Dedifferentiated amniotic fluid mesenchymal stem cell (primary cell): ENCODE measurements around the gene SLC2A8.

Source experiments
- DNase-seq: peaks from one replicate; pipeline ENCODE4 v3.0.0-alpha.2; 2016; ENCODE audit errors: extremely low spot score

SLC2A8 gene

DNA sequence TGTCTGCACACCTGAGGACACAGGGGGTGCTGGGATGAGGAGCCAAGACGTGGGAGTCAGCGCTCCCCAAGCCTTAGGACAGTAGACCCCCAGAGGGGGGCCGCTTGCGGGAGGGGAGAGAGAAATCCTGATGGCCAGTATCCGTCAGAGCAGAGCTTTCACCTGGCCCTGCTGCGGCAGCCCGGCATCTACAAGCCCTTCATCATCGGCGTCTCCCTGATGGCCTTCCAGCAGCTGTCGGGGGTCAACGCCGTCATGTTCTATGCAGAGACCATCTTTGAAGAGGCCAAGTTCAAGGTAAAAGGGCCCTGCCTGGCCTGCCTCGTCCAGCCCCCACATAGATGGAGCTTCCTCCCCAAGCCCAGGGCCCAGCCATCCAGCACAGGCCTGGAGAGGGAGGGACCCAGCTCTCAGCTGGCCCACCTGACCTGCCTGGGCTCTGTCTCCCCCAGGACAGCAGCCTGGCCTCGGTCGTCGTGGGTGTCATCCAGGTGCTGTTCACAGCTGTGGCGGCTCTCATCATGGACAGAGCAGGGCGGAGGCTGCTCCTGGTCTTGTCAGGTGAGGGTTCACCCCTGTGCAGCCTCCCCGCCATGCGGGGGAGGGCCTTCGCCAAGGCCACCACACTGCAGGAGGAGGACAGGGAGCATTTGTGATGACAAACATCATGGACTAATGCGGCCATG is 6.7 kb downstream of the SLC2A8 start:
- no peak for DNase-seq

DNA sequence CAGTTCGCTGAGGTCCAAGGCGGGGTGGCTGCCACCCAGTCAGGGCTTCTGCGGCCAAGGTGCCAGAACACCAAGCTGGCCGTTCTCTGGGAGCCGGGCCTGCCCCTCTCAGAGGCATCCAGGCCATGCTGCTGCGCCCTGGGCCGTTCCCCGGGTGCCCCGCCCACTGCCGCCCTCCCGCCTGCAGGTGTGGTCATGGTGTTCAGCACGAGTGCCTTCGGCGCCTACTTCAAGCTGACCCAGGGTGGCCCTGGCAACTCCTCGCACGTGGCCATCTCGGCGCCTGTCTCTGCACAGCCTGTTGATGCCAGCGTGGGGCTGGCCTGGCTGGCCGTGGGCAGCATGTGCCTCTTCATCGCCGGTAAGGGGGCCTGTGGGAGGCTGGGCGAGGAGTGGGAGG is 7.7 kb downstream of the SLC2A8 start:
- DNase-seq: no peak

DNA sequence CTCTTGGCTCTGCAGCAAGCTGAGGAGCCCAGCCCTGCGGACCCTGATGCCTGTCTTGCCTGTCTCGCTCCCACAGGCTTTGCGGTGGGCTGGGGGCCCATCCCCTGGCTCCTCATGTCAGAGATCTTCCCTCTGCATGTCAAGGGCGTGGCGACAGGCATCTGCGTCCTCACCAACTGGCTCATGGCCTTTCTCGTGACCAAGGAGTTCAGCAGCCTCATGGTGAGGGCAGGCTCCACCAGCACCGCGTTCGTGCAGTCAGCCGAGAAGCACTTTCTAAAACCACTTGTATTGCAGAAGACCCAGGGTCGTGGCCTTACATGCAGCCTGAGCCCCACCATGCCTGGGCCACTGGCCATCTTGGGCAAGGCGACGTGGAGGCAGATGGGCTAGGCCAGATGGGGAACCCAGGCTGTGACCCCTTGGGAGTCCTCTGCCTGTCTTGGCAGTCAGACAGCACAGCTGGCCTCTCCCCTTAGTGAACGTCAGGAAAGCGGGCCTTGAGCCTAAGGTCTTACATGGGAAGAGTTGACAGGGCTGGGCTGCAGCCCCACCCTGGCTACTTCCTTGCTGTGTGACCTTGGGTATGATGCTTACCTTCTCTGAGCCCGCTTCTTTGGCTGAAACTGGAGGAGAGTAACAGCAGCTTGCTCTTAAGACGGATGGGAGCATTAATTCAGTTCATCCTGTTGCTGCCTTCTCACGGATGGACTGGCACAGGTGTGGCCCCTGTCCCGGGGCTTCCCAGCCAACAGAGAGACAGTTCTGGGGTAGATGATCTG is 8.6 kb downstream of the SLC2A8 start:
- no peak for DNase-seq

DNA sequence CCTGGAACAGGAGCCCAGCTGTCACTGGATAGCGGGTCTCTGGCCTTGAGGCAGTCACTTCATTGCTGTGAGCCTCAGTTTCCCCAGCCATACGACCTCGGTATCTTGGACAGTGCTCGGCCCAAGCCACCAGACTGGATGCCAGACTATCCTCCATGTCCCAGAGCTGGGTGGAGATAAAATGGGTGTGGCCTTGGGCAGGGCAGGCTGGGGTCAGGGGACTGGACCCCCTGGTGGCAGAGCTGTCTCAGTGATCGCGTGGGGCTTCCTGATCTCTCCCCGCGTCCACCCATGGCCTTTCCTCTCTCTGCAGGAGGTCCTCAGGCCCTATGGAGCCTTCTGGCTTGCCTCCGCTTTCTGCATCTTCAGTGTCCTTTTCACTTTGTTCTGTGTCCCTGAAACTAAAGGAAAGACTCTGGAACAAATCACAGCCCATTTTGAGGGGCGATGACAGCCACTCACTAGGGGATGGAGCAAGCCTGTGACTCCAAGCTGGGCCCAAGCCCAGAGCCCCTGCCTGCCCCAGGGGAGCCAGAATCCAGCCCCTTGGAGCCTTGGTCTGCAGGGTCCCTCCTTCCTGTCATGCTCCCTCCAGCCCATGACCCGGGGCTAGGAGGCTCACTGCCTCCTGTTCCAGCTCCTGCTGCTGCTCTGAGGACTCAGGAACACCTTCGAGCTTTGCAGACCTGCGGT is 10.0 kb downstream of the SLC2A8 start:
- no peak for DNase-seq

DNA sequence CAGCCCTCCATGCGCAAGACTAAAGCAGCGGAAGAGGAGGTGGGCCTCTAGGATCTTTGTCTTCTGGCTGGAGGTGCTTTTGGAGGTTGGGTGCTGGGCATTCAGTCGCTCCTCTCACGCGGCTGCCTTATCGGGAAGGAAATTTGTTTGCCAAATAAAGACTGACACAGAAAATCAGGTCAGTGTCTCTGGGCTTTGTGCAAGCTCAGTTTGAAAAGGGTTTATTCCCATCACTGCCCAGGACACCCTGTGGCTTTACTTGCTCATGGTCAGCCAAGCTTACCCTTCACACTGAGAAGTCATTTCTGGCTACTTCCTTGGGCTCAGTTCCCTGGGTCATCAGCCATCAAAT is 10.5 kb downstream of the SLC2A8 start:
- DNase-seq: no peak

DNA sequence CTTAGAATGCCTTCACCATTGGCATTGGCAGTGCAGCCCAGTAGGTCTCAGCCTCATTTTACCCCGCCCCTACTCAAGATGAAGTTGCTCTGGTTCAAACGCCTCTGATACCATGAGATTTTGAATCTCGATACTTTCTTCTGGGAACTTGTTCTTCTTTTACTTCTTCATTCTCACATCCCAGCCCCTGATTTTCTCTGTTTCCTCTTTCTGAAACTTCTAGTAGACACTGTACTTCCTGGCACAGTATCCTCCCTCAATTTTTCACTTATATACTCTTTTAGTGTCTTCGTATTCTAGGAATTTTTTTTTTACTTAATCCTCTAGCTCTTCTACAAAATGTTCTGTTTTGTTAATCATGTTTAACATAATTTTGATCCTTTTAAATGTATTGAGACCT is 14.2 kb downstream of the SLC2A8 start:
- no peak for DNase-seq

DNA sequence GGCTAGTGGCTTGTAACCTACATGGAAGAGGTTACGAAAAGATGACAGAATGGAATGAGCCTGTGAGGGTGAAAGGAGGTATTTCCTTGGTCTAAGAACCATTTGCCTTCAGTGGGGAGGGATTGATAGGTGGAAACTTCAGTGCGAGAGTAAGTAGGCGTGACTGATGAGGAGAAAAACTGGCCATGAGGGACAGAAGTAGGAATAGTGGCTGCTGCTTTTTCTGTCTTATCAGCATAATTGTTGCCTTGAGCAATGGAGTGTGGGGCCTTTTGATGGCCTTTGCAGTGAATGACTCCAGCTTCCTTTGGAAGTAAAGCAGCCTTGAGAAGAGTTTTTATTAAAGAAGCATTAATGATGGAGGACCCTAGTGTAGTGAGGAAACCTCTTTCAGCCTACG is 18.2 kb downstream of the SLC2A8 start:
- DNase-seq: no peak

DNA sequence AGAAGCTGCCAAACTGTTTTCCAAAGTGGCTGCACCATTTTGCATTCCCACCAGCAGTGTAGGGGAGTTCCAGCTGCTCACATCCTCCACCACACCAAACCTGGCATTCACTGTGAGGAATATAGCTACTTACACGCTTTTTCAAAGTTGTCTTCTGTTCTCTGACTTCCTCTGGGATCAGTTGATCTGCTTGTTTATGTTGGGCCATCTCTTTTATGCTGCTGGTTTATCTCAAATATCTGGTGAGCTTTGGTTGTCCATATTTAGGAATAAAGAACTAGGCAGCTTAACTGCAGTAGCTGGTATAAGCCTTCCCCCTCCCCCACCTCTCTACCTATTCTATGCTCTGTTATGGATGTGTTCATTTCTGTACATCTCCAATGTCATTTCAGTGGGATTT is 18.7 kb downstream of the SLC2A8 start:
- DNase-seq: no peak

DNA sequence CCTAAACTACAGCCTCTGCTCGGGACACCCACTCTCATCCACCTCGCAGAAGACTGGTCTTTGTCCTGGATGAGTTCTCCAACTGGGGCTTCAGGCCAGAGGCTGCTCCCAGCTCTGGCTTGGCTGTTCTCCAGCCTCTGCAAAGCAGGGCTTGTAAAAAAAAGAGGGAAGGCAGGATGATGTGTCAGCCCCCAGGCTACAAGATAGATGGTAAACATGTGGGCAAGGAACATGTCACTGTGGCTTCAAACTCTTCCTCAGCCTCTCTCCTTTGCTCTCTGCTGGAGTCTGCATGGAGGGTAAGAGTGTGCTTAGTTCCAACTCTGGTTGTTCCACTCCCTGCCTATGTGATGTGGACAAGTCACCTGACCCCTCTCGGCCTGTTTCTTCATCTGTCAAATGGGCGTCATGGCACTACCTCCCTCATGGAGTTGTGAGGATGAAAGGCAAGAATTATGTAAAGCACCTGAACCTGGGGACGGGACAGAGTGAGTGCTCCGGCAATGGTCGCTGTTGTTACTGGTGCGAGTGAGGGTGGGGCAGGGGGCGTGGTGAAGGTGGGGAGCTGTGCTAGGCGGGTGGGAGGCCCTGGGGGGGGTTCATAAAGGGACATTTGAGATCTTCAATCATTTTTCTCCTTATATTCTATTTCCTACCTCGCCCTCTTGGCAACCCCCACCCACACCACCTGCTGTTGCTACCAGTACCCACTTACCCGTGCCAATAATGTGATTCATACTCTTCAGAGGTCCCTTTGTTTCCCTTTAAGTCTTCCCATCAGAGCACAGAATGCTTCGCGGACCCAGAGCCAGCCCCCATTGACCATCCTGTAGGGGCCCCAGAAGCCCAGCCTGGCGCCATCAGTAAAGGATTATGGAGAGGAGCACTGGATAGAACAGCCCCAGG is 20.4 kb downstream of the SLC2A8 start:
- no peak for DNase-seq

DNA sequence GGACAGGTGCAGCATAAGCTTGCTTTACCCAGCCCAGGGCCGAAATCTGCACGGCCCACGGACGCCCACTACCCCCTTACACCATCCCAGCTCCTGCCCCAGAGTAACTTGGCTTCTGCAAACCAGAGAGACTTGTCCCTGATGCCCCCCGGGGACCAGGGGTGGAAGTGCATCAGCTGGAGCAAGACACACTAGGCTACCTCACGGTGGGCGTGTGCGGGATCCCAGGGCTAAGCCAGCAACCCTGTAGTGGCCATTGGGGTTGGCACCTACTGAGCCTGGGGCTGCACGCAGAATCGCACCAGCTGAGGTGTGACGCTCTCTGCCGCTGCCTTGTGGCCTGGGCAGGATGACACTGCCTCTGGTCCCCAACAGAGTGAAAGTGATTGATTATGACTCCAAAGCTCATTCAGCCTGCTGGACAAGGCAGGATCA is 21.1 kb downstream of the SLC2A8 start:
- DNase-seq: no peak

DNA sequence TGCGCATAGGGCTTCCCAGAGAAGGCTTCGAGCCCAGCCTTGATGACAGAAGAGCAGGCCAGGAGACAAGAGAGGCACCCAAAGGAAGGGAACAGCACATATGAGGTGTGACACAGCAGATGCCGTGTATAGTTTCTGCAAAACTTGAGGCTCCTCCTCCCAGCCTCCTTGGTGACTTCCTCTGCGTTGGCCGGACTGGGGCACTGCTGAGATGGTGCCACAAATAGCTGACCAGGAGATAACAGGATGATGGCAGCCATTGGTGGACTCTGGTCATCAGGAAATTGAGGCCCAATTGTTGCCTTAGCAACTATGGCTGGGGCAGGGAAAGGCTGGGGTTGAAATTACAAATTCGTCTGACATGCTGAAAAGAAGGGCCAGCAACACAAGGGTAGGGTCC is 22.4 kb downstream of the SLC2A8 start:
- no peak for DNase-seq

DNA sequence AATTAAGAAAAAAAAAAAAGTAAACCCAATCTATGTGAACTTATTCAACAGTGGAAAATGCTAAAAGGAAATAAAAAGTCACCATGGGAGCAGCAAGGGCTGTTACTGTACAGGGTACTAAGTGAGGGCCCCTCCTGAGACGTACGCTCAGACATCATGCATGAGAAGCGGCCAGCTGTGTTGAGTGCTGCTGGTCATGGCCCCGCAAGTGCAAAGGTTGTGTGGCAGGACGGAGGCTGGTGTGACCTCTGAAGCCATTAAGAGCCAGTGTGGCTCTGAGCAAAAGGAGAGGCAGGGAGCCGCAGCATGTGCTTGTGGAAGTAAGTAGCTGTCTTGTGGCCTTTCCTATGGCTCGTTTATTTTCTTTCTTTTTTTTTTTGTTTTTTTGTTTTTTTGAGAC is 24.1 kb downstream of the SLC2A8 start:
- no peak for DNase-seq

DNA sequence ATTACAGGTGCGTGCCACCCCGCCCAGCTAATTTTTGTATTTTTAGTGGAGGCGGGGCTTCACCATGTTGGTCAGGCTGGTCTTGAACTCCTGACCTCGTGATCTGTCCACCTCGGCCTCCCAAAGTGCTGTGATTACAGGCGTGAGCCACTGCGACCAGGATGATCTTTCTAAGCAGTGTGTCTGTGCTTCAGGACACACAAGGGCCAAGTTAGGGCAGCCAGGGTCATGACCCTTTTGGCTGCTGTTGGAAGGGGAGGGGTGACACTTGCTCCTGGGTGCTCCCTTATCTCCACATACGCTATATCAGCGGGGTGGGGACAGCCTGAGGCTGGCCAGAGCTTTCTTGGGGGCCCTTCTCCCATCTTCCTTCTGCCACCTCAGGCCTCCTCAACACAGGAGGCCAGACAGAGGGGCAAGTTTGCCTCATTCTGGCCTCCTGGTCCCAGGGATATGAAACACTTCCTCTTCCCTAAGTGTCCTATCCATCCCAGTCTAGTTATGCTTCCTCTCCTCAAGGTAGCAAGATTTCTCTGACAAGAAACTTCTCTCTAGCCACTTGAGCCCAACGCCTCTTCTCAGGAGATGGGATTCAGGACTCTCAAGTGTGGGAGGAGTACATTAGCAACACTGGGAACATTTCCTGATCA is 25.3 kb downstream of the SLC2A8 start:
- DNase-seq: no peak

DNA sequence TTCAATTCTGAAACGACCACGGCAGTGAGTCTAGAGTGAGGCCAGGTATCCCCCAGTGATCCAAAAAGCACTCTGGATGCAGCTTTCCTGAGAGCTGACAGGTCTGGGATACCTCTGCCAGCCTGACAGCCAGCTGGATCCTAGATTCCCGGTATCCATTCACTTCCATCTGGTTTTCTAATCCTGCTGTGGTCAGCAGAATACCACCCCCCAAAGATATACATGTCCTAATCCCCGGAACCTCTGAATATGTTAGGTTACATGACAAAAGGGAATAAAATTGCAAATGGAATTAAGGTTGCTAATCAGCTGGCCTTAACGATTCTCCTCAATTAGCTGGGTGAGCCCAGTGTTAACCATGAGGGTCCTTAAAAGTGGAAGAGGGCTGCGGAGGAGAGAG is 25.8 kb downstream of the SLC2A8 start:
- no peak for DNase-seq

DNA sequence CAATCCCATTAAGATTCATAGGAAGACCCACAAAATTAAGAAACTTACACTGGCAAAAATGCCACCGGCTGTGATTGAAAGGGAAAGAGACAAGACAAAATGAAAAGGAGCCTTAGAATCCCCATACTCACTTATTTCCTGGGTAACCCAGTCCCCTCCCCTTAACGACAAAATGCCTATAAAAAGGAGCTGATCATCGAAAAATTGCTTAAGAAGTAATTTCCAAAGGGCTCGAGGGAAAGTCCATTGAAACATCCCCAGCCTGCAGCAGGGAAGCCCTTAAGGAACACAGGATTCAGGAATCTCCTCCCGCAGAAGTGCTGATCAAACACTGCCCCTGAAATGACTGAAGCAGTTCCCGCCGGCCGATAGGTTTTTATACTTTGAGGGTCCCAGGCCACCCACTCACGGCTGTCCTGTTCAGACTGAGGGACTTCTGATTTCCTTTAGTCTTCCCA is 26.5 kb downstream of the SLC2A8 start:
- DNase-seq: no peak

DNA sequence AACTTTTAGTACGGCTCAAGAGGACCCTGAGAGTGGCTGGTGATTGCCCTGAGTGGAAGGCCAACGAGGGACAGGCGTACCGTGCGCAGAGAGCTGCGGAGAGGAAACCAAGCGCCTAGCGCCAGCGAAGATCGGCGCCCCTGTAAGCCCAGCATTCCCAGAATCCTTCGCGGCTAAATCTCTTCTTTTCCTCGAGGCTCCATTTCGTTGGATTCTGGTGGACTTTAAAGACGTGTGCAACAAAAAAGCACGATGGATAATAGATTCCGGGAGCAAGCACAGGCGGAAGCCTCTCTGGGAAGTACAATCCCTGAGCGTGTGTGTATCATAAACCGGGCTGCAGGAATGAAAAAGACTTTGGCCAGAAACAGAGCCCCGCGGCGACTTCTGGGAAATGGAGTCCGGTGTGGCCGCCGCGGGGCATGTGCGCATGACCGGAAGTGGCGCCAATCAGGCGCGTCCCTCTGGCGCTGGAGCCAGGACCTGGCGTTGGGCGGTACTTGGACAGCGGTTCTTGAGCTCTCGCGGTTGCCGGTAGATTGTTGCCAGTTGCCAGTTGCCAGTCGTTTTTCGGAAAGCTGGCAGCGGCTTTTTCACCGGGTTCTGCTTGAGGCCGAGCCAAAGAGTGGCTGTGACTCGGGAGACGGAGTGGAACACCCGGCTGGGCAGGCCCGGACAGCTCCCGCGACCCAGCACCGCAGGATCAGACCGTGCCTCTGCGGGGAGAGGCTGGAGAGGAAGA is 27.1 kb downstream of the SLC2A8 start, which contains the start of gene ZNF79:
Gene ZNF79 (plus strand): TSS at position 449 of the 742 bp plus-strand sequence. CDS start 406 bp downstream, outside the sequence.
- peak; percentile 88 for DNase-seq

DNA sequence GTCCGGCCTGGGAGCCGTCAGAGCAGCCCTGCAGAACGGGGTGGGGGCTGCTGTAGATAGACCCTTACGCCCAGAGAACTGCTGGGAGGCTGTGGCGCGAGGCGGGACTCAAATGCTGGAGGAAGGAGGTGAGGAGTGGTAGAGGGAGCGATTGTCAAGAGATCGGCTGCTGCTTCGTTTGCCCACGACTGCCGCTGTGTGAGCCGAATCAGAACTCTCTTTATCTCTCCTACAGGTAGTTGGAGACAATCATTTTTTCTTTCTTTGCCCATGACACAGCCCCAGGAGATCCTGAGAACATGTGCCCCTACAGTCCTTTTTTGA is 27.7 kb downstream of the SLC2A8 start:
- no peak for DNase-seq

DNA sequence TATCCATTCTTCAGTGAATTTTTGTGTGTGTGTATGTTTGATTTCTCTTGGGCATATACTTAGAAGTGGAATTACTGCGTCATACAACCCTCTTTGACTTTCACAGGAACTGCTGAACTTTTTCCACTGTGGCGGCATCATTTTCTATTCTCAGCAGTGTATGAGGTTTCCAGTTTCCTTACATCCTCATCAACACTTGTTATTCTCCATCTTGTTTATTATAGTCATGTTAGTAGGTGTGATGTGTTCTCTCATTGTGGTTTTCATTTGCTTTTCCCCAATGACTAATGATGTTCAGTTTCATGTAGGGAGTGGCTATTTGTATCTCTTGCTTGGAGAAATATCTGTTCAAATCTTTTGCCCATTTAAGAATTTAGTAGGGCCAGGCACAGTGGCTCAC is 29.8 kb downstream of the SLC2A8 start:
- DNase-seq: no peak

DNA sequence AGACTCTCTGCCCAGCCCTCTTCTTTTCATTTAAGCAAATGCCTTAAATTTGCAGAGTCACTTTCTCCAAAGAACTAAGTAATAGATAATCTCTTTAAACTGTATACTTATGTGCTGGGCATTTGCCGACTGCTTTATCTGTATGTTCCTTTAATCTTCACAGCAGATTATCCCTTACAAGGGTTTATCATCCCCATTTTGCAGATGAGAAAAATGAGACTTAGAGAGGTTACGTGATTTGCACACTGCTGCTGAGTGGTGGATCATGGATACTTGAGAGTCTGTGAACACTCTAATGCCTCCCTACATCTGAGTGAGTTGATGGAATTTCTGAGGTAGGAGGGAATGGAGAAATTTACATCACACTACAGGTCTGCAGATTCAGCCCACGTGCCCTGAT is 31.4 kb downstream of the SLC2A8 start:
- DNase-seq: no peak

DNA sequence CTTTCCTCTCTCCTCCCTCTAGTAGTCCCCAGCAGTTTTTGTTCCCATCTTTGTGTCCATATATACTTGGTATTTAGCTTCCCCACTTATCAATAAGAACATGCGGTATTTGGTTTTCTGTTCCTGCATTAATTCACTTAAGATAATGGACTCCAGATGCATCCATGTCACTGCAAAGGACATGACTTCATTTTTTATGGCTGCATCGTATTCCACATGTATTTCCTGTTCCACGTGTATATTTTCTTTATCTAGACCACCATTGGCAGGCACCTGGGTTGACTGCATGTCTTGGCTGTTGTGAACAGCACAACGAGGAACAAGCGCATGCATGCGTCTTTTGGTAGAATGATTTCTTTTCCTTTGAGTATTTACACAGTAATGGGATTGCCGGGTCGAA is 33.4 kb downstream of the SLC2A8 start:
- no peak for DNase-seq
